ENCODE measurements around the gene RPL7L1.
"Not testable (repeated sequence)": the region's sequence is repeated elsewhere in the genome, so short reads cannot be mapped to it uniquely, and the experiment has no call there.

Gene RPL7L1

DNA sequence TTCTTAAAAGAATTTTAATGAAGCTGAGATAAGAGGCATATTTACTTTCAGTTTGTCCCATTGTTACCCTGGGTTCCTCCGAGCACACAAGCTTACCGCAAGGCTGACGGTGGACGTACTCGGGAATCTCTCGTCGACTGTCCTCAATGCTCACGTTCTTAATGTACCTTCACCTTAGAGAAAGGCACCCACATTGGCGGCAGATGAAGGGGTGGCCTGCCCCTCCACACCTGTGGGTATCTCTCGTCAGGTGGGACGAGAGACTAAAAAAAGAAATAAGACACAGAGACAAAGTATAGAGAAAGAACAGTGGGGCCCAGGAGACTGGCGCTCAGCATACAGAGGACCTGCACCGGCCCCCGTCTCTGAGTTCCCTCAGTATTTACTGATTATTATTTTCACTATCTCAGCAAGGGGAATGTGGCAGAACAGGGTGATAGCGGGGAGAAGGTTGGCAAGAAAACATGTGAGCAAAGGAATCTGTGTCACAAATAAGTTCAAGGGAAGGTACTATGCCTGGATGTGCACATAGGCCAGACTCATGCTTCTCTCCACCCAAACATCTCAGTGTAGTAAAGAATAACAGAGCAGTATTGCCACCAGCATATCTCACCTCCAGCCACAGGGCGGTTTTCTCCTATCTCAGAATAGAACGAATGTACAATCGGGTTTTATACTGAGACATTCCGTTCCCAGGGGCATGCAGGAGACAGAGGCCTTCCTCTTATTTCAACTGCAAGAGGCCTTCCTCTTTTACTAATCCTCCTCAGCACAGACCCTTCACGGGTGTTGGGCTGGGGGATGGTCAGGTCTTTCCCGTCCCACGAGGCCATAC lies 23.2 kb downstream of the RPL7L1 start:
- not testable (repeated sequence) for H4K91ac ChIP-seq (ENCODE audit: low read length); H3K27ac ChIP-seq (ENCODE audit: low read length, poor library complexity, severe bottlenecking); H2BK120ac ChIP-seq (ENCODE audit: low read depth, low read length); H3K4me1 ChIP-seq (ENCODE audit: control insufficient read depth, insufficient read depth, low read depth, low read length); DNase-seq; H3K9me3 ChIP-seq (ENCODE audit: control insufficient read depth, low read length); H3K18ac ChIP-seq (ENCODE audit: low read depth in 1 of 2, low read length in 2 of 2); H3K4me2 ChIP-seq (ENCODE audit: low read length, poor library complexity, severe bottlenecking); H2BK15ac ChIP-seq (ENCODE audit: low read depth, poor library complexity, severe bottlenecking); H3K14ac ChIP-seq (ENCODE audit: low read length in 2 of 2); H4K8ac ChIP-seq (ENCODE audit: low read length); H3K9ac ChIP-seq (ENCODE audit: low read length); H2BK12ac ChIP-seq (ENCODE audit: low read length in 2 of 2); H3K4me3 ChIP-seq (ENCODE audit: insufficient read depth in 1 of 2, low read depth in 1 of 2, low read length in 2 of 2); H2AFZ ChIP-seq (ENCODE audit: low read depth, low read length); H2BK5ac ChIP-seq (ENCODE audit: low read depth, low read length, poor library complexity, severe bottlenecking); H3K79me1 ChIP-seq (replicated peaks; ENCODE audit: low read length, poor library complexity, severe bottlenecking); H2AK5ac ChIP-seq (ENCODE audit: low read length, severe bottlenecking); H3K27me3 ChIP-seq (ENCODE audit: control insufficient read depth in 1 of 2, insufficient read depth in 1 of 2, low read length in 2 of 2); H3K4ac ChIP-seq (ENCODE audit: low read depth in 1 of 2, low read length in 2 of 2); H3K23ac ChIP-seq (ENCODE audit: low read length in 2 of 2); H3K36me3 ChIP-seq (ENCODE audit: control insufficient read depth in 1 of 2, insufficient read depth in 2 of 2, low read depth in 1 of 2, low read length in 2 of 2)
- 90% methylated on average over 22 of the region's 22 CpGs for WGBS

DNA sequence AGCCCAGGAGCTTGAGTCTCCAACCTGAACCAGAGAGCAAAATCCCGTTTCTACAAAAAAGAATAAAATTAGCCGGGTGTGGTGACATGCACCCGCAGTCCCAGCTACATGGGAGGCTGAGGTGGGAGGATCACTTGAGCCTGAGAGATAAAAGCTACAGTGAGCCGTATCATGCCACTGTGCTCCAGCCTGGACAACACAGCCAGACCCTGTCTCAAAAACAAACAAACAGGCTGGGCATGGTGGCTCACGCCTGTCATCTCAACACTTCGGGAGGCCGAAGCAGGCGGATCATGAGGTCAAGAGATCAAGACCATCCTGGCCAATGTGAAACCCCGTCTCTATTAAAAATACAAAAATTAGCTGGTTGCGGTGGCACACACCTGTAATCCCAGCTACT lies 25.1 kb downstream of the RPL7L1 start:
- WGBS, result 98% methylated on average over 9 of the region's 10 CpGs
- Histone ChIP-seq H3K23ac (ENCODE audit: low read length in 2 of 2) (no peak overlapping the region), H3K27me3 (ENCODE audit: control insufficient read depth in 1 of 2, insufficient read depth in 1 of 2, low read length in 2 of 2) (peaks cover 0 to 8% of the 10 kb centered on the region in 2 experiments), H2BK5ac (ENCODE audit: low read depth, low read length, poor library complexity, severe bottlenecking) (no peak overlapping the region), H2BK120ac (ENCODE audit: low read depth, low read length) (no peak overlapping the region), H3K36me3 (ENCODE audit: control insufficient read depth in 1 of 2, insufficient read depth in 2 of 2, low read depth in 1 of 2, low read length in 2 of 2) (no peaks in the 10 kb centered on the region), H4K8ac (ENCODE audit: low read length) (no peak overlapping the region), H3K4me1 (ENCODE audit: control insufficient read depth, insufficient read depth, low read depth, low read length) (peaks cover 3% of the 10 kb centered on the region), H3K79me1 (replicated peaks; ENCODE audit: low read length, poor library complexity, severe bottlenecking) (no peaks in the 10 kb centered on the region), H3K9ac (ENCODE audit: low read length) (no peak overlapping the region), H3K27ac (ENCODE audit: low read length, poor library complexity, severe bottlenecking) (no peak overlapping the region), H2AFZ (ENCODE audit: low read depth, low read length) (no peak overlapping the region), H2BK12ac (ENCODE audit: low read length in 2 of 2) (peak overlapping the region in 1 of 2 experiments; percentile 55), H3K18ac (ENCODE audit: low read depth in 1 of 2, low read length in 2 of 2) (no peak overlapping the region), H3K4me2 (ENCODE audit: low read length, poor library complexity, severe bottlenecking) (no peak overlapping the region), H2BK15ac (ENCODE audit: low read depth, poor library complexity, severe bottlenecking) (no peak overlapping the region), H2AK5ac (ENCODE audit: low read length, severe bottlenecking) (no peak overlapping the region), H3K9me3 (ENCODE audit: control insufficient read depth, low read length) (no peaks in the 10 kb centered on the region), H4K91ac (ENCODE audit: low read length) (no peak overlapping the region), H3K14ac (ENCODE audit: low read length in 2 of 2) (peak overlapping the region in 1 of 2 experiments; percentile 62), H3K4ac (ENCODE audit: low read depth in 1 of 2, low read length in 2 of 2) (no peak overlapping the region), H3K4me3 (ENCODE audit: insufficient read depth in 1 of 2, low read depth in 1 of 2, low read length in 2 of 2) (no peak overlapping the region)
- DNase-seq, result no peak

DNA sequence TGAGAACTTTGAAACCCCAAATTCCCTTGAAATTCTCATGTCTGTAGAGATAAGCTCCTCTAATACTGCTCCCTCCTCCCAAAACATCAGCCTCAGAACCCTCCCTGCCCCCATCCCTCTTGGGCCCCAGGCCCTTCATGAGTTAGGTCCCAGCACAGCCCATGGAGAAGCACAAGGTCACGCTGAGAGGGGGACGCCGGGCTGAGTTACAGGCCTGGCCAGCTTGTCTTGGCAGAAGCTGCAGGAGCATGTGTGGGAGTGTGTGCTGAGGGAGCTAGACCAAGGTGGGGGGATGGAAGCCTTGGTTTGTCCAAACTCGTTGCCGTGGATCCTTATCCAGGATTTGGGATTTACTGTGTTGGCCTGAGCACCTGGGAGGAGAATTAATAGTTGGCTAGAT lies 27.9 kb downstream of the RPL7L1 start:
- no peak overlapping the region for H2BK5ac ChIP-seq (ENCODE audit: low read depth, low read length, poor library complexity, severe bottlenecking)
- no peaks in the 10 kb centered on the region for H3K36me3 ChIP-seq (ENCODE audit: control insufficient read depth in 1 of 2, insufficient read depth in 2 of 2, low read depth in 1 of 2, low read length in 2 of 2)
- no peak overlapping the region for H3K18ac ChIP-seq (ENCODE audit: low read depth in 1 of 2, low read length in 2 of 2)
- no peak overlapping the region for H2AK5ac ChIP-seq (ENCODE audit: low read length, severe bottlenecking)
- no peak overlapping the region for H2BK12ac ChIP-seq (ENCODE audit: low read length in 2 of 2)
- H2BK15ac ChIP-seq (ENCODE audit: low read depth, poor library complexity, severe bottlenecking), result no peak overlapping the region
- H3K79me1 ChIP-seq (replicated peaks; ENCODE audit: low read length, poor library complexity, severe bottlenecking), result no peaks in the 10 kb centered on the region
- no peak overlapping the region for H2BK120ac ChIP-seq (ENCODE audit: low read depth, low read length)
- H3K4ac ChIP-seq (ENCODE audit: low read depth in 1 of 2, low read length in 2 of 2), result no peak overlapping the region
- H3K4me3 ChIP-seq (ENCODE audit: insufficient read depth in 1 of 2, low read depth in 1 of 2, low read length in 2 of 2), result no peak overlapping the region
- H3K9me3 ChIP-seq (ENCODE audit: control insufficient read depth, low read length), result no peaks in the 10 kb centered on the region
- no peak overlapping the region for H3K4me2 ChIP-seq (ENCODE audit: low read length, poor library complexity, severe bottlenecking)
- no peak overlapping the region for H3K14ac ChIP-seq (ENCODE audit: low read length in 2 of 2)
- peaks cover 11% of the 10 kb centered on the region for H3K4me1 ChIP-seq (ENCODE audit: control insufficient read depth, insufficient read depth, low read depth, low read length)
- no peak overlapping the region for H4K91ac ChIP-seq (ENCODE audit: low read length)
- H3K27ac ChIP-seq (ENCODE audit: low read length, poor library complexity, severe bottlenecking), result no peak overlapping the region
- H3K23ac ChIP-seq (ENCODE audit: low read length in 2 of 2), result no peak overlapping the region
- H4K8ac ChIP-seq (ENCODE audit: low read length), result no peak overlapping the region
- no peak overlapping the region for H3K9ac ChIP-seq (ENCODE audit: low read length)
- no peak overlapping the region for H2AFZ ChIP-seq (ENCODE audit: low read depth, low read length)
- peaks cover 0 to 14% of the 10 kb centered on the region in 2 experiments for H3K27me3 ChIP-seq (ENCODE audit: control insufficient read depth in 1 of 2, insufficient read depth in 1 of 2, low read length in 2 of 2)
- DNase-seq, result no peak
- WGBS, result 82% methylated on average over 5 of the region's 5 CpGs

DNA sequence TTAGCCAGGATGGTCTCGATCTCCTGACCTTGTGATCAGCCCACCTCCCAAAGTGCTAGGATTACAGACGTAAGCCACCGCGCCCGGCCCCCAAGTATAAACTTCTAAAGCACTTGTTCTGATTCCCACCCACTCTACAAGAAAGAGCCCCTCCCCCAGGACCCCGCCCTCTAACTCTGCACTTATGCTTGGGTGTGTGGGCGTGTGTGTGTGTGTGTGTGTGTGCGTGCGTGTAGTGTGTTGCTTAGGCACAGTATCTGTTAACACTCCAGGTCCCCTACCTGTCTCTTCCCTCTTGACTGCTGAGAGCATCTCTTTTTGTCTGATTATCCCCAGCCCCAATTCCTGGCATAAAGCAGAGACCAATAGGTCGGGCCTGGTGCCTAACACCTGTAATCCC lies 30.4 kb downstream of the RPL7L1 start:
- Histone ChIP-seq H3K23ac (ENCODE audit: low read length in 2 of 2) (no peak overlapping the region), H2AK5ac (ENCODE audit: low read length, severe bottlenecking) (no peak overlapping the region), H3K36me3 (ENCODE audit: control insufficient read depth in 1 of 2, insufficient read depth in 2 of 2, low read depth in 1 of 2, low read length in 2 of 2) (no peaks in the 10 kb centered on the region), H2AFZ (ENCODE audit: low read depth, low read length) (no peak overlapping the region), H3K4me1 (ENCODE audit: control insufficient read depth, insufficient read depth, low read depth, low read length) (peaks cover 7% of the 10 kb centered on the region), H2BK120ac (ENCODE audit: low read depth, low read length) (no peak overlapping the region), H3K27me3 (ENCODE audit: control insufficient read depth in 1 of 2, insufficient read depth in 1 of 2, low read length in 2 of 2) (peaks cover 0 to 16% of the 10 kb centered on the region in 2 experiments), H2BK12ac (ENCODE audit: low read length in 2 of 2) (no peak overlapping the region), H3K9me3 (ENCODE audit: control insufficient read depth, low read length) (no peaks in the 10 kb centered on the region), H3K4ac (ENCODE audit: low read depth in 1 of 2, low read length in 2 of 2) (no peak overlapping the region), H2BK15ac (ENCODE audit: low read depth, poor library complexity, severe bottlenecking) (no peak overlapping the region), H3K14ac (ENCODE audit: low read length in 2 of 2) (no peak overlapping the region), H4K91ac (ENCODE audit: low read length) (no peak overlapping the region), H3K9ac (ENCODE audit: low read length) (no peak overlapping the region), H4K8ac (ENCODE audit: low read length) (no peak overlapping the region), H3K4me3 (ENCODE audit: insufficient read depth in 1 of 2, low read depth in 1 of 2, low read length in 2 of 2) (no peak overlapping the region), H3K79me1 (replicated peaks; ENCODE audit: low read length, poor library complexity, severe bottlenecking) (no peaks in the 10 kb centered on the region), H3K27ac (ENCODE audit: low read length, poor library complexity, severe bottlenecking) (no peak overlapping the region), H2BK5ac (ENCODE audit: low read depth, low read length, poor library complexity, severe bottlenecking) (no peak overlapping the region), H3K18ac (ENCODE audit: low read depth in 1 of 2, low read length in 2 of 2) (no peak overlapping the region), H3K4me2 (ENCODE audit: low read length, poor library complexity, severe bottlenecking) (no peak overlapping the region)
- WGBS, result 100% methylated on average over 6 of the region's 10 CpGs
- no peak for DNase-seq

Data from mesenchymal stem cell (in vitro differentiated cells and primary cell).